HG02678 (cell line): ENCODE data around the gene ARFIP1.

Experiments used
- ATAC-seq: cut with Tn5 transposase; IDR thresholded peaks from one replicate; pipeline ENCODE4 v1.9.1; 2021; ENCODE audit warnings: mild to moderate bottlenecking, moderate library complexity; ENCODE audit not compliant: unreplicated experiment

The ARFIP1 gene

DNA sequence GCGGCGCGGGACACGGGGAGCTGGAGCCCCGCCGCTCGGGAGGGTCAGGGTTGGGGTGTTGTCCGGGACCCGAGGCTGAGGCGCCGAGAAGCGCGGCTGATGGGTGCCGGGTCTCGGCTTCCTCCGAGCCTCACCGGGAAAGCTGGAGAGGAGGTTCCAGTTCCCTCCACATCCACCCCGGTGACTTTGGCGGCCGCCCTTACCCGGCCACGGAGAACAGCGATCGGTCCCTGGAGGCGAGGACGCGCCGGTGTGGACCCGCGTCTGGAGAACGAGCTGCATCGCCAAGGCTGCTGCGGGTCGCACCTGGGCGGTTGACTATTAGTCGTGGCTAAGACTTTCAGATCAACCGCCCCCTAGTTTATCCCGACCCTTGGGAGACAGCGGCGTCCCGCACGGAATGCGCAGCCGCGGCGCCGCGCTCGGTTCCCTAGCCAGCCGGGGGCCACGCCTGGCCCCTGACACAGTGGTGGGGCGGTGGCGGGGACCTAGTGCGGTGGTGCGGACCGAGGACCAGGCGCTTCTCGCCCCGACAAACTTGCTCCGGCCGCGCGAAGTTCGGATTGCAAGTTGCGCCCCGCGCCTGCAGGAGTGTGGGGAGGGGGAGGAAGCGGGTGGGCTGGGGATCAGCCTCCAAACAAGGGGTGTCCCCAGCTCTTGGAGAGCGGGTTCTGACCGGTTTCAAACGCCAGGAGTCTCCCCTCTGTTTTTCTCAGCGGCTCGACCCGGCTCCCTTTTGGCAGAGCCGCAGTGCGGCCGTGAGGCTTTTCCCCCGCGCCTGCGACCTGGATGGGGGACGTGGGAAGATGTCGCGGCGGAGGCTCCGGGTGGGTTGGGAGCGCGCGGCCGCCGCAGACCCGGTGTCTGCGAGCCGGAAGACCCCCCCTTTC, 156.9 kb downstream of the ARFIP1 start:
- ATAC-seq = no peak

DNA sequence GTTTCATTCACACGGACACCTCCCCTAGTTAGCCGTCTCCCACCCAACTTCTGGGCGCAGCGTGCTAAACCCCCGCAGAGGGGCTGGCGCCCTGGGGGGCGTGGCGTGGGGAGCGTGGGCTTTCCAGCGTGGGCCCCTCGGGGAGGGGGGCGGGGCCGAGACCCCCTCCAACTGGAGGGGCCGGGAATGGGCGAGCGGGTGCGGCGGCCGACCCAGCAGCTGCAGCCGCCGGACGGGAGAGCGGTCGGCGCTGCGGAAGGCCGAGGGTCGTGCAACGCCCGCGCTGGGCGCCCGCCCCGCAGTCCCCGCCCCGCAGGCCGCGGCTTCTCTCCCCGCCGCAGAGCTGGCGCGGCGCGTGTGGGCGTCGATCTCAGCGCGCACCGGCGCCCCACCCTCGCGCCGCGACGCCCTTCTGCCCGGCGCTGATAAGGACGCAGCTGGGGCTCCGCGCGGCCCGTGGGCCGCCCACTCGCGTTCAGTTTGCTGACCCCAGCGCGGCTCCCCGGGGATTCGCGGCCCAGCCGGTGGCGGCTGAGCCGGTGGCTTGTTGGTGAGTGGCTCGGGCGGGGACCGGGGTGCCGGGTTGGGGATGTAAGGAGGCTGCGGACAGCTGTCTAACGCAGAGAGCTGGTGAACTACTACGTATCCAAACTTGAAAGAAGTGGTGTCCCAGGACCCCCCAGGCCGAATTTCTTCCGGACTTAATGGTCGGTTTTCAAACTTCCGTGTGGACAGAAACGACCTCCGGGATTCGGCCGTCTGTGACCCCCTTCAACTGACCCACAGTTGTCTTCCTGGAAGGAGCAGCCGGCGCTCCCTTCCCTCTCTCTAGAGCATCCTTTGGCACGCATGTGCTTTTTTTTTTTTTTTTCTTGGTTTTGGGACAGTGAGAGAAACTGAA, 157.8 kb downstream of the ARFIP1 start:
- no peak for ATAC-seq

DNA sequence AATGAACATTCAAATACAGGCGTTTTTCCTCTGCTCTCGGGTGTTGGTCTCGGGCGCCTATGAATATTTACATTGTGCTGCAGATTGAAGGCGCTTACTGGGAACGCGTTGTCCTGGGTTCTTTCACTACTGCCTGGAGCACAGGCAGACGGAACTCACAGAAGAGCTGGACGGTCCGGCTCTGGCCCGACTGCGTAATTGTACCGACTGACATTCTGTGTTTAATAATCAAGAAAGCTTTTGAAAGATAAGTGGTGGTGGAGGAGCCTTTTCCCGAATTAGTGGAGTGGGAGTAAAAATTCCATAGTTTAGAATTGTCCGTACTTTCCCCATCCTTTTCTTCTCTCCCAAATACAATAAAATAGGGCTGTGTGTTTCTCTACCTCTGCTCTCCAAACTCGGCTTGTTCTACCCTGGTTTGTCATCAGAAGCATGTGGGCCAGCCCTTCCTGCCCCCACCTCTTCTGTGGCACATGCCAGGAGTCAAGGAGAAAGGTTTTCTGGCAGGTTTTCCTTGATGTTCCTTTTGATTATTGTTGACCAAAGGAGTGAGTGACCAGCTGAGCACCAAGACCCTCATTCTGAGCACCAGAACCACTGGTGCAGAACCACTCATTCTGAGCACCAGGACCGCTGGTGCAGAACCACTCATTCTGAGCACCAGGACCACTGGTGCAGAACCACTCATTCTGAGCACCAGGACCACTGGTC, 158.6 kb downstream of the ARFIP1 start:
- no peak for ATAC-seq

DNA sequence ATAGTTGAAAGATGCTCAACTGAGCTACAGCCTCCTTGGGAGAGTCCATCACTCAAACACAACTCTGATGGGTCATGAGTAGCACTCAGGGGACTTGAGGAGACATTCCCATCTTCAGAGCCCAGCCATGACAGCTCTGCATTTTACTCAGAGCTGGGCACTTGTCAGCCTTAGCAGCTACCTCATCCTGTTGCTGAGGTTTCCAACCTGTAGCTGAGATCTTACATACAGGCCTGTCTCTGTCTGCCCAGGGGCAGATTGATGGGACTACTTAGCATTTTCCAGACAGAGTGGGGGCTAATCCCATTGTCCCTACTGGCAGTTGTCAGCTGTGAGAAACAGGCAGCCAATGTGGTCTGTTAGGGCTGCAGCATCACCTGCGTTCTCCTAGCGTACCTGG, 159.9 kb downstream of the ARFIP1 start:
- no peak for ATAC-seq

DNA sequence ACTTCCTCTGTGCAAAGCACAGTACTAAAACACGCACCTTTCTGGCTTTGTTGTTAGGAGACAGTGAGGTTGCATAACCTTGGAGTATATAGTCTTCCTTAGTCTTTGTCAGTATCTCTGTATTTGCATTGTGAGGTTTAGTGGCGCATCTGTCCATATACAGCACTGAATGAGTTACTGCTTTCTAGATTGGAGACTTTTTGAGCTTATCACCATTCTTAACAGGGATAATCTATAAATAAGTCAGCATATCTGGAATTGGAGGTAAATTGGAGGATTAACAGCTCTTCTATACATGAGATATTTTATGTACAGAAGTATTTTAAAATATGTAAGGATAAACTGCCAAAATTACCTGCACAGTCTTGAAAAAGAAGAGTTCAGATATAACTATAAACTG, 160.7 kb downstream of the ARFIP1 start:
- ATAC-seq = no peak

DNA sequence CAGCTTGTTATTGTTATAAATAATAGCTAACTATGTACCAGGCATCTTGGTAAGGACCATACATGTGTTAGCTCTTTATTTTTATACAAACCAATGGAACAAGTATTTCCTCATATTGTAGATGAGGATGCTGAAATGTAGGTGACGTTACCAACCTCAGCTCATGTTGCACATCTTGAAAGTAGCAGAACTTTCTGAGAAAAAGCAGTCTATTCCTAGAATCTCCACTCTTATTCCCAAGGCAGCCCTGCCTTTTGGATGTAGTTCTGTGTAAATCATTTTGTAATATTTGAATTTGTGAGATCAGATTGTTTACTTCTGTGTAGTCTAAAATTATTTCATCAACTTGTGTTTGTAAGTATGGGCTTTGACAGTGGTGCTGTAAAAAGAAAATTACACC, 161.7 kb downstream of the ARFIP1 start:
- ATAC-seq = no peak

DNA sequence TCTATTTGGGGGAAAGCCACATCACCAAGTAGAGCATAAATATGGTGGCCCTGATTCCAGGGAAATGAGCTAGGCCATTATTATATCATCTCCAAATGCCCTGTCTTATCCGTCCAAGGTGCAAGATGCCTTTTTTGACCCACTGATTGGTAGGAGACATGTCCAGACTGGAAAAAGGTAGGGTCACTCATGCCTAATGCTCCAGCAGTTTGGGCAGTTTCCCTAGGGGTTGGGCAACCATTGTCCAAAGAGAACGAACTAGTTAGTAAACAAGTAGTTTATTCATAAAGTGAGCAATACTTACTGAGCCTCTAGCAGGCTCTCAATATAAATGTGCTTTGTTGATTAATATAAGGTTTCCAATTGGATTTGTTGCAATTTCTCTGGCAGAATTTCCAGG, 162.6 kb downstream of the ARFIP1 start:
- no peak for ATAC-seq

DNA sequence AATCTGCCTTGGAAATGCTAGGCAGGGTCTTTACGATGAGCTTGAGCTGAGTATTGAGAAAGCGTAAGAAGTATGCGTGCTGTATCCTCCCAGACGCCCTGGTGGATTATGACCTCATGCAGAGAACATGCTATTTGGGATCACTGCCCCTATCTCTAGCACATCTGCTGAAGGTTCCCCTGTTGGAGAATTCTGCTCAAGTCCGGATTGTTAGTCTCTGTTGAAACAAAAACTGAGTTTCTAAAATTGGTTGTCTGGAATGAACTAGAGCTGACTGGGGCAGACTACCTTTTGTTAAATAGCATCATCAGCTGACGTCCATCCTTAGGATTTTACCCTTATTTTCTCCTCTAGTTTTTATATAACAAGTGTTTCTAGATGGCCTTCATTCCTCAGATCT, 163.9 kb downstream of the ARFIP1 start:
- no peak for ATAC-seq

DNA sequence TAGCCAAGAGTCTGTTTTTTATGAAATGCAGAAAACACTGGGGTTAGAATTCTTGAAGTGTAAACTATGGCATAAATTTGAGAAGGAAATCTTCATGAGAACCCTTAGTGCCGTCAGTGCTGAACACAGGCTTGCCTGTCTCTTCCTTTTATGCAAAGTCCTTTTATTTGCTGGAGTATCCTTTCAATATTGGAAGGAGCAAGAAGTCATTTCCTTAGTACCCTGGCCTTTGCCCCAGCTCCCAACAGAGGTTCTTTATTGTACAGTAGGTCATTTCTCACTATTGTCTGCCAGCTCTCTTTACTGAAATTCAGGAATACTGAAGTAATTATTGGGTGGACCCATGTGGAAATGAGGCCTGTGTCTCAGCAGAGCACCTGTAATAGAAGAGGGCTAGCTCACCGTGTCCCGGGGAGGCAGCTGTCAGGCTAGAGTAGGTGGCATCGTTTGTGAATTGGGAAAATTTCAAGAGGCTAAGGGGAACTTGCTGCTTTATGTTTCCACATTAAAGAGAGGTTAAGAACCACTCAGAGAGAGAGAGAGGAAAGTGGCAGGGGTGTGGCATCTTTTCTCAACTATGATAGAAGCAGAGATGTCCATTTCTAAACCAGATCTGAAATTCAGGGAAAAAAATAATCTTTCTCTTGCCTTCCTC, 165.0 kb downstream of the ARFIP1 start:
- ATAC-seq = no peak

DNA sequence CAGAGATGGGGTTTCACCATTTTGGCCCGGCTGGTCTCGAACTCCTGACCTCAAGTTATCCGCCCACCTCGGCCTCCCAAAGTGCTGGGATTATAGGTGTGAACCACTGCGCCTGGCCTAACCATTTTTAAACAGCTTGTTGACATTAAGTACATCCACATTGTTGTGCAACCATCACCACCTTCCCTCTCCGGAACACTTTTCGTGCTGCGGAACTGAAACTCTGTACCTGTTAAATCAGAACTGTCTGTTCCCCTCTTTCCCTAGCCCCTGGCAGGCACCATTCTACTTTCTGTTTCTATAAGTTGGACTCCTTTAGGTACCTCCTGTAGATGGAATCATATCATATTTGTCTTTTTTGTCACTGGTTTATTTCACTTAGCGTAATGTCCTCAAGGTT, 165.9 kb downstream of the ARFIP1 start:
- no peak for ATAC-seq

DNA sequence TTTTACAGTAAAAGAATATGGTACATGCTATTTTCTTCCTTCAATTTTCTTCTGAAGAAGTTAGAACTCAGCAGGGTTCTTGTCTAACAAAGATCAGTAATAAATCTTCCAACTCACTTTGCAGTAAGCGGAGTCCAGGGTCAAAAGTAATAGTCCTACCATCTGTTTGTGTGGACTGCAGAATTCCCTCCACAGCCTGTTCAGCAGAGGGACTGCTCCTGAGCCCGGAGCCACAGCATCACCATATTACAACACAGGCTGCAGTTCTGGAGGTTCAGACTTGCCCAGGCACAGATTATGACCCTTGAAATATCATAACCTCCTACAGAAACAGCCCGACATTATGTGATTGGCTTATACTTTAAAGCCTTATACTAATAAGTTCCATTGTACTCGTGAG, 166.7 kb downstream of the ARFIP1 start:
- ATAC-seq = no peak

DNA sequence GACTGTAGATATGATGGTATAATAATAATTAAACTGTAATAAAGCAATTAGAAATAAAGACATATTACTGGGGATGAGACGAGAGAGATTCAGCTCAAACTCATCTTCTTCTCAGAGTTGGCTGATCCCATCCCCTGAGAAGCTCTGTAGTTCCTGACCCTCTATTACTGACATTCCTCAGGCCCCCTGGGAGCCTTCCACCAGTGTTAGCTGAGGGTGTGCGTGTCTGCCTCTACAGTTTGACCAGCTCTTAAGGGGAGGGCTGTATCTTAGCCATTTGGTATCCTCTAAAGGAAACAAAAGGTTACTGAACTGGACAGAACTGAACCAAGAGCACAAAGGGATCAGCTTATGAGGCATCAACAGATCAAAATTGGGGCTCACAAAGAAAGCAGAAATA, 167.6 kb downstream of the ARFIP1 start:
- ATAC-seq = no peak

DNA sequence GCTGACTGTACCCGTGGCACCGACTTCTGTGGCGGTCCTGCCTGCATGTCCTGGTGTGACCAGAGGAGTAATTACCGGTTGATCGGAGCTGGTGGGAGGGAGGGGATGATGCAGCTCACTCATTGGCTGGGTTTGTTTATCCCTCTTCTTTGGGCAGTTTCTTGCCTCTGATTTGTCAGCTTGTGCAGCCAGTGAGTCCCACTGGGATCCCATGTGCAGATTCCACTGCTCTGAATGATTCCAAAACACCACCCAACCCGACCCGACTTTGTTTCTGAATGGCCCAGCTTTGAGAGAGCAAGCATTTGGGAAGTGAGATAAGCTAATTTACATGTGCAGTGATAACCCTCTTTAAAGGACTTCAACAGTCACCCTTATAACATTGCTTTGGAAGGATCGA, 170.2 kb downstream of the ARFIP1 start:
- no peak for ATAC-seq

DNA sequence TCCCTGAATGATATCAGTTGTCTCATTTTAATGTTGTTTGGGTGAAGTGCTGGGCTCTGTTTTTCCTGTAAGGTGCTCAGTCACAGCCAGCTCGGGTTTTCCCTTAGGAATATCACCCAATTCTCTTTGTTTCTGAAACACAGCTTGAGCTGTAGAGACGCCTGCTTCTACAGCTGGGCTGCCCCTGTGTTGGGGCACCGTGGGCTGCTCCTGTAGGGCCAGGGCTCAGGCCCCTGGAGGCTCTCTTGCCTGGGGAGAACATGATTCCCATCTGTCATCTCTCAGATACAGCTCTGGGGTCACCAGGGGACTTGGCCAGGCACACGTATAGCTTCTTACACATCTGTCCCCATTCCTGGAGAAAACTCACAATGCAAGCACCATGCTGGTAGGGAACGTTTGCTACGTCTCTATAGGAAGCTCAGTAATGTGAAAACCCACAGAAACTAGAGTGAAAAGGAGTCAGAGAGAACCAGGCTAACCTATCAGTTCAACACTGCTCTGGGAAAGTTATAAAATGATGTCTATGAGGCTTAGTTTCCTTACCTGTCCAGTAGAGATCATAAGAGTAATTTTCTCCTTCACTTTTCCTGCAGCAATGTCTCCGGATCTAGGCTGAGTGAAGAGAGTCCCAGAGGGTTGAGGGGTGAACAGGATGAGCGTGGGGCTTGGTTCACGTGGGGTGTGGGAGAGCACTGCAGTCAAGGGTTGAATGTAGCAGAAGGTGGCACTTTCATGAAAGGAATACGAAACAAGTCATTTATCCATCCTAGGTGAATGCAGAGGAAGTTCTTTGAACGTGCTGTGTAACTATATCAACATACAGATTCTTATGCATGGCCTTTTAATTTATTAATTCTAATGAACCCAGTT, 170.9 kb downstream of the ARFIP1 start:
- ATAC-seq = no peak

DNA sequence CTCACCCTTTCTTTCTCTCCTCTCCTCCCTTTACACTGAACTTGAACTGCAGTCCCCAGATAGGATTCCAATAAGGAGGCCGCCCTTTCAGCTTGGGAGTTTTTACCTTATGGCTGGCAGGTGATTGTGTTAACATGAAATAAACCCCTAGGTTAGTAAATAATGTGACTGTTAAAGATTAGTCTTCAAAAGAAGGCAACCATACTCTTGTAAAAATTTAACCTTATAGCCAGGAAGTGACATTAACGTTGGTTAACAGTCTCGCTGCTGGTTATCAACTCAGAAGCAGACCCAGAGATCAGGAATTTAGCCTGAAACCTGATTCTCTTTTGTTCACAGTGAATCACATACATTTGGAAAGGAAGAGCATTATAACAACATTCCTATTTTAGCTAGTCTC, 171.6 kb downstream of the ARFIP1 start:
- no peak for ATAC-seq

DNA sequence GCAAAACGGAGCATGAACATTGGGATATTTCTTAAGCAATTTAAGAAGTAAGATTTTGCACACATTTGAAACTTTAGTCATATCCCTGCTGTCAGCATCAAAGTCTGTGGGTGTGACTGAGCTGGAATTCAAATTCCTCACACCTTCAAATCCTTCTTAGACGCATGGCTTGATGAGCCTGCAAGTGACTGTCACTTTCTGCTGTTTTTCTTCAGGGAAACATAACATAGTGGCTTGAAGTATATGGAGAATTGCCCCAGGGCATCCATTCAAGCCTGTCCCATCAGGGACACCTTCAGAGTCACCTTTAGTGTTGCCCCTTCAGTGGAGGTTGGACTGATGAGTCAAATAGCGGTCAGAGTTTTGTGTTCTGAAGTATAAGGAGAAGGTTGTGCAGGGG, 173.8 kb downstream of the ARFIP1 start:
- no peak for ATAC-seq

DNA sequence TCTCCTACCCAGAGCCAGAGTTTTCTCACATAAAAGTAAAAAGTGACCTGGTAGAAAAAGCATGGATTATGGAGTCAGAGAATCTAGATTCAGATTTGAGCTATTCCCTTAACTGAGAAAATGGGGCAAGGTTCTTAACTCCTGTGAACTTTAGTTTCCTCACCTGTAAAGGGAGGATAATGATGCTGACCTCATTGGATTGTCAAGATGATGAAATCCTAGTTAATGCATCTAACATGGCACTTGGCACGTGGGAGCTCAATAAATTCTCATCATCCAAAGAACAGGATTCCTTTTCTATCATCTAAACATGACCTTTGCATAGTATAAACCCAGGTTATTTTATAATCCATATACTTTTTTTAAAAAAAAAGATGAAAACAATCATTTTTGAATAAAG, 175.0 kb downstream of the ARFIP1 start:
- no peak for ATAC-seq

DNA sequence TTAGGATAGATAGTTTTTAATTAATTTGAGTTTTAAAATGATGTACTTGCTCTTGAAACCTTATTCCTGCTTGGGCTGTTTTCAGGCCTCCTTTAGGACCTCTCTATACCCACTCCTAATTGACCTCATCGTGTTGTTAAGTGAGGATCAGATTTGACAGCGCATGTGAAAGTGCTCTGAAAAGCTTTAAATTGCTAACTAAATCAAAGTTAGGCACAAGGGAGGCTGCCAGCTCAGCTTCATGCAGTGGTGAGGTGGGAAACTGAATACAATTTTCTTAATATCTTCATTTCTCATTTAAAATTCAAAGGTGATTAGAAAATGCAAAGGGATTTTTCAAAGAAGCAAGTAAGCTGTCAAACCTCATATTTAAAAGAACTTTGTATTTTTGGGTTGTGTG, 176.4 kb downstream of the ARFIP1 start:
- ATAC-seq = no peak

DNA sequence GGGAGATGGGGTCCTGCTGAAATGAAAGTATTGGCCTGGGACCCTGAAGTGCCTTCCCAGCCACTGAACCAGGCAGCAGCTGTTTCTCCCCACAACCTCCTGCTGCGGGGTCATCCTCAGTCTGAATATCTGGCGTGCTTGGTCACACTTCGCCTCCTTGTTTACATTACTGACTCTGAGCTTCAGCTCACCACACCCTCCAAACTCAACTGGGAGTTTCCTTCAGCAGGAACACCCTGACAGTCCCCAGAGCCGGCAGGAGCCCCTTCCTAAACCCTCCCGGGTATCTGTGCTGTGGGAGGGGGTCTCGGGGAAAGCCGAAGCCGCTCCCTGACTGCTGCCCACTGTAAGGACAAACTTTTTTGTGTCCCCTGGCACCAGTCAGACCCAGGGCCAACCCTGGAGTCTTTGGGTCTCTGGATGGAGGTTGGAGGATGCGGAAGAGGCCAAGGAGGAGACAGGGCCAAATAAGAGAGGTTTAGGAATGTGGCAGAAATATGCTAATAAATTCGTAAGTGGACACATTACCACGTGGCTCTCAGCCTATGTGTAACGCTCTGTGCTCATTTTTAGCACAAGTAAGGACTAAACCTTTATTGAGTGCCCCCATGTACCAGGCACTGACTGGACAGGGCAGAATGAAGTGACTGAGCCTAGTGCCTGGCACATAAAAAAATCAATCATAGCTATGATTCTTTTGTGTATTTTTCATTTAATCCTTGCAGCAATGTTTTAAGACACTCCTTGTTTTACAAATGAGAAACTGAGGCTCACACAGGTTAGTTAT, 177.1 kb downstream of the ARFIP1 start:
- no peak for ATAC-seq
